ENCODE results near the gene ELMOD2.

Gene ELMOD2

DNA sequence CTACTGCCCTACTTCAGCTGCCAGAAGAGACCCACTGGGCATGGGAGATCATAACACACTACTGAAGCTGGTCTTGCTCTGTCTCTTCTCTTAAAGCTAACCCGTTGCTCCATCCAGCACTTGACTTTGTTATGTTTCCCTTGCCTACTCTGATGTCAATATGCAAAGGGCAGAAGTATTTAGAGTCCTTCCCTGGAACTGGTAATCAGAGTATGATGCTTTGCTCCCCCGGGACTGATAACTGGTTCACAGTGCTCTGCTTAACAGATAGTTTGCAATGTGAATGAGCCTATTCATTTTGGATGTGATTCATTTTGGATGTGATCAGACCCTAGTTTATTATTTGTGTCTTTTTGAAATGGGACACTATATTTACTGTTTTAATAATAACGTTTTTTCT, 57.1 kb downstream of the ELMOD2 start:
- no peak for DNase-seq (ENCODE audit: low spot score)

GRCh38 chr4:140584439-140584838, 60.5 kb downstream of the ELMOD2 start:
- no peak for DNase-seq (ENCODE audit: low spot score)

DNA sequence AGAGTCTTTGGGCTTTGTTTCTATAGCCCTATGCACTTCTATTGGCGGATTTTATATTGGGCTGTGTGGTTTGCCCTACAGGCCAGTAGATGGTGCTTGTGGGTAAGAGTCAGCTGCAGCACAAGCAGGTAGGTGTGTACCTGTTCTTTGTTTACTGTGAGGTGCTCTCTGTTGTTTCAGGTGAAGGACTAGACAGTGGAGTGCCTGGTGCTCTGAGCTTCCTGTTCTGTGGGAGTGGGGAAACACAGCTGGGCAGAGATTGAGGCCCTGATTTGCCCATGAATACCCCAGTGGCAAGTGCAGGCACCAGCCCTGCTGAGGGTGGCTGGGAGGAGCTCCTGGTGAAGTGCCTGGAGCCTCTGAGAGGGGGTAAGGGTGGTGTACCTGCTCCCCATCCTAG, 71.1 kb downstream of the ELMOD2 start:
- no peak for DNase-seq (ENCODE audit: low spot score)

DNA sequence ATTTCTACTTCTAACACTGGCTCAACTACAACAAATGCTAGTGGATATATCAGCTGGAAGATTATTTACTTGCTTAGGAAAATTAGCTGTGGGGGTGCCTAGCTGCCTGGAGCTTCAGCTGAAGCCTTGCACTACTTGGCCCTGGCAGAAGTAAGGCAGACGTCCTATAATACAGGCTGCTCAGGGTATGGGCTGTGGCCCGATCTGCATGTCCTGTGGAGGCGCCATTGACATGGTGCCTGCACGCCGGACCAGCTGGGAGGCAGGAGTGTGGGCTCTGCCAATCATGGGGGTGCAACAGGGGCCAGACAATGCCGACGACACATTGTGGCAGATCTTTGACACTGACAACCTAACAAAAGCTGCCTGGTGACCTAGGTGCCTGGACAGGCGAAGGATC, 76.4 kb downstream of the ELMOD2 start:
- no peak for DNase-seq (ENCODE audit: low spot score)

DNA sequence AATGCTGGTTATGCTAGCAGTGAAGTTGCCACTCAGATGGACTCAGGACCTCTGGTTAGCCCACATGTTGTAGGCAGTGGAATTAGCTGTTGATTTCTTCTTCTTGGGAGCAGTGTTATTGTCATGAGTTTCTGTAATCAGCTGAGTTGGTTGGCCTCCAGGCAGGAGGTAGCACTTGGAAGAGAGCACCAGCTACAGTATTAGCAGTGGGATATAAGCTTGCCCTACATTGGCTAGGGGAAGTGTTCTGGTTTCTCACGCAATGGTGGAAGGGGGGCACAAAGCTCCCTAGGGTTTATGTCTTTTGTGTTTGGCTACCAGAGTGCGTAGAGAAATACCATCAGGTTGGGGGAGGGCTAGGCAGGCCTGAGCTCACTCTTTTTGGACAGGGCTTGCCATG, 78.7 kb downstream of the ELMOD2 start:
- no peak for DNase-seq (ENCODE audit: low spot score)

- no peak for DNase-seq (ENCODE audit: low spot score)
Observed at GRCh38 chr4:140603286-140603685, 79.3 kb downstream of the ELMOD2 start.

All from CD4-positive, alpha-beta T cell treated with Interleukin-2 at 100 ng/mL for 4 hours (primary cell).